Retinal pigment epithelial cell (primary cell): ENCODE data around the gene CENPM.

Experiments used
- DNase-seq: peaks from one replicate; pipeline ENCODE4 v3.0.0-alpha.2; 2010; ENCODE audit warnings: low read depth
- H3K4me3 ChIP-seq: 2 replicates; pipeline ENCODE4 v1.5.1; 2011; ENCODE audit warnings: mild to moderate bottlenecking, low read length, control low read depth, moderate library complexity
- TF ChIP-seq, protein P1 (sequence below): conservative IDR thresholded peaks from 2 replicates; pipeline ENCODE4 v1.5.1; 2011; ENCODE audit warnings: low read depth, low read length, control low read depth, inconsistent platforms

Gene CENPM

GRCh38 chr22:41932353-41932752 lies 14.6 kb downstream of the CENPM start:
- no peak overlapping the region for H3K4me3 ChIP-seq
- no peak for DNase-seq
- TF ChIP-seq, protein P1, sequence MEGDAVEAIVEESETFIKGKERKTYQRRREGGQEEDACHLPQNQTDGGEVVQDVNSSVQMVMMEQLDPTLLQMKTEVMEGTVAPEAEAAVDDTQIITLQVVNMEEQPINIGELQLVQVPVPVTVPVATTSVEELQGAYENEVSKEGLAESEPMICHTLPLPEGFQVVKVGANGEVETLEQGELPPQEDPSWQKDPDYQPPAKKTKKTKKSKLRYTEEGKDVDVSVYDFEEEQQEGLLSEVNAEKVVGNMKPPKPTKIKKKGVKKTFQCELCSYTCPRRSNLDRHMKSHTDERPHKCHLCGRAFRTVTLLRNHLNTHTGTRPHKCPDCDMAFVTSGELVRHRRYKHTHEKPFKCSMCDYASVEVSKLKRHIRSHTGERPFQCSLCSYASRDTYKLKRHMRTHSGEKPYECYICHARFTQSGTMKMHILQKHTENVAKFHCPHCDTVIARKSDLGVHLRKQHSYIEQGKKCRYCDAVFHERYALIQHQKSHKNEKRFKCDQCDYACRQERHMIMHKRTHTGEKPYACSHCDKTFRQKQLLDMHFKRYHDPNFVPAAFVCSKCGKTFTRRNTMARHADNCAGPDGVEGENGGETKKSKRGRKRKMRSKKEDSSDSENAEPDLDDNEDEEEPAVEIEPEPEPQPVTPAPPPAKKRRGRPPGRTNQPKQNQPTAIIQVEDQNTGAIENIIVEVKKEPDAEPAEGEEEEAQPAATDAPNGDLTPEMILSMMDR = no peak

DNA sequence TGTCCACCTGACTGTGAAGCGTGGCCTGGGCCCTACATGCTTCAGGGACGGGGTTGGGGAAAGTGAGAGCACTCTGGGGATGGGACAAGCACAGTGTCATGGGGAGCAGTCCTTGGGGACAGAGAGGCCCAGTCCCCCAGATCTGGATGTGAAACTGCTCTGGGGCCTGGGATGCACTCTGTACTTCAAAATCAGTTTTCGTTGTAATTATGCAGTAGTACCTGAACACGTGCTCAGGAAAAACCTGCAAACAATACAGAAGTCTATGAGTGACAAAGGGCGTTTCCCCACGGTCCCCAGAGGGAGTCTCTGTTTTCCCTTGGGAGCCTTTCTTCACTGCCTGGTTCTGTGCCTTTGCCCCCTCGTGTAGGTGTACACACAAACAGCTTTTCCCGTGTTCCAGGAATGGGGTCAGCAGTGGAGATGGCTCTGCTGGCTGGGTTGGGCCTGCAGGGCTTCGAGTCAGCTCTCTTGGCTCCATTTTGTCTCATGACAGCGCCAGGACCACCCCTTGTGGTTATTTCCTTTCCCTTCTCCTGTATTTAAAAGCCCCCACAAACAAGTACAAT lies 15.2 kb downstream of the CENPM start:
- H3K4me3 ChIP-seq = no peak overlapping the region
- no peak for DNase-seq
- TF ChIP-seq, protein P1 = no peak

DNA sequence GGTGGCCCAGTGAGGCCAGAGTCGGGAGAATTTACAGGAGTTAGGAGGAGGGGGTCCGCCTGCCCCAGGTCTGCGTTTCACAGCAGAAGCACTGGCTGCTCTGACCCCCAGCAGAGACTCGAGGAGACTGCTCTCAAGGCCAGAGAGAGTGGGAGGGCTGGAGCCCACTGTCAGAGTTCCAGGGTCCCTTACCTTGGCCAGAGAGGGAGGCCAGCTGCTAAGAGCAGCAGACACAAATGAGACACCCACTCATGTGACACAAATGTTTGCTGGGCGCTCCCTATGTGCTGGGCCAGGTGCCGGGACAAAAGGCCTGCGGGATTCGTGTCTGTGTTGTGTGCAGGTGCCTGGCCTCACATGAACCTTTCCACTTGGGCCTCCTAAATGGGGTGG lies 17.5 kb downstream of the CENPM start:
- DNase-seq = no peak
- TF ChIP-seq, protein P1 = no peak
- no peak overlapping the region for H3K4me3 ChIP-seq

DNA sequence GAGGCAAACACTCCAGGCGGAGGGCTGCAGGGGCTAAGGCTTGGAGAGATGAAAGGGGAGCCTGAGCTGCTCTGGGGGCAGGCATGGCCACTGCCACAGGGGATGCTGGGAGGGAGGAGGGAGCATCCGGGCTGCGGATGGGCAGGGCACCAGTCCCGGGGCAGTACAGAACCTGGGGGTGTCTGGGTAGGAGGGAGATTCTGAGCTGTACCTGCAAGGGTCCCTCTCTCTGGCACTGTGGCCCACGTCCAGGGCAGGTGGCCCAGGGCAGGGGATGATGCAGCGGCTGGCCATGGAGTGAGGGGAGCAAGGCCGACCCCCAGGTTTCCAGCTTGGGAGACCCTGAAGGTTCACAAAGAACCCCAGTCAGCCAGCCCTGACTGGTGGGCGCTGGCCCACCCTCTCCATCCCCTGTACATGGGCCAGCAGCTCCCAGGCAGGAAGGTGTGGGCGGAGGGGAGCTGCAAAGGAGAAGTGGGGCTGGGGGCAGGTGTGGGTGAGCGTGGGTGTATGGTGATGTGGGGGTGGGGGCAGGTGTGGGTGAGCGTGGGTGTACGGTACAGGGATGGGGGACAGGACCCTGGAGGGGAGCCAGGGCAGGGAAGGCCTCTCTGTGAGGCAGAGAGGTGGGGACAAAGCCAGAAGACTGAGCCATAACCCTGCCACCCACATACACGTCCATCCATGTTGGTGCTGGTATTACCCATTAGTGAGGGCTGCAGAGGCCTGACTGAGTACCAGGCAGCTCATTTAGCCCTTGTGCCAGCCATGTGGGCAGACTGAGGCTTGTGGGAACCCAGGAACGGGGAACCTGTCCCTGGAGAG lies 18.1 kb downstream of the CENPM start:
- no peak overlapping the region for H3K4me3 ChIP-seq
- DNase-seq = no peak
- TF ChIP-seq, protein P1 = no peak

GRCh38 chr22:41927813-41928212 lies 19.1 kb downstream of the CENPM start:
- no peak for DNase-seq
- TF ChIP-seq, protein P1 = no peak
- H3K4me3 ChIP-seq = no peak overlapping the region

DNA sequence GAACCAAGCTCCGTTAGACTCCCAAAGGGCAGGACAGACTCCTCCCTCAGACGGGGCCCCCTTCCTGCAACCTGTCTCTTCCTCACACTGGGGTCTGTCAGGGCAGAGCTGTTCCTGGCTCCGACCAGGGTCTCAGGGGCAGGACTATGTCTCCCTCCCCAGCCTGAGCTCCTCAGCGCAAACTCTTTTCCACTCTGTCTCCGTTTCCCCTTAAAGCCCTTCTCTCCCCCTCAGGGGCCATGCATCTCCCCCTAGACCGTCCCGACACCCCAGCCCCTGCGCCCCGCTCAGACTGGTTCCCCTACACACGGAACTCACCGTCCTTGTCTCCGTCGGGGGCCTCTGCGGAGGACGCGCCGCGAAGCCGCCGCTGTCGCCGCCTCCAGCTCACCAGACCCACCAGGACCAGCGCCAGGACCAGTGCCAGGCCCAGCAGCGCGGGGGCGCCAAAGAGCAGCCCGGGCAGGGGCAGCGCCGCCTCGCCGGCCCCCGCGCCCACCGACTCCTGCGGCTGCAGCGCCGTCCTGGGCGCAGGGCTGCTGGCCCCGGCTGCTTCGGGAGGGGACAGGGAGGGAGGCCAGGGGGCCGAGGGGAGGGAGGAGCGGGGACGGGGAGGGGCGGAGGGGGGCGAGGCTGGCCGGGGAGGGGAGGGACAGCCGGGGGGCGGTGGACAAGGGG lies 21.0 kb downstream of the CENPM start:
- H3K4me3 ChIP-seq = peak overlapping the region; percentile 28
- TF ChIP-seq, protein P1 = peak; percentile 64
- DNase-seq = no peak
